Measurements from ENCODE around the gene CORO2A. TPM values are rescaled to one million over a fixed set of nuclear protein-coding genes. Genes with fewer than 3 reads are reported as not detected.
"Not testable (repeated sequence)": the region's sequence is repeated elsewhere in the genome, so short reads cannot be mapped to it uniquely, and the experiment has no call there.

Gene CORO2A
- total and polyA plus RNA-seq, 7 donors = 0.09 to 0.30 (median 0.12) TPM

- no peak for ATAC-seq
- Histone ChIP-seq H3K27ac (no peak overlapping the region), H3K36me3 (ENCODE audit: insufficient read depth in 1 of 2, low read depth in 1 of 2) (no peaks in the 10 kb centered on the region), H3K27me3 (ENCODE audit: insufficient read depth in 3 of 3, low read length in 2 of 3) (peaks cover 0 to 6% (median 4%) of the 10 kb centered on the region in 3 donors), H3K4me3 (no peak overlapping the region), H3K4me1 (no peaks in the 10 kb centered on the region), H3K9me3 (no peaks in the 10 kb centered on the region)
- no peak for TF ChIP-seq CTCF (IDR thresholded peaks at IDR 0.05)
- DNase-seq = no peak
- 44 to 47% (median 44%) methylated on average over 6 of the region's 6 CpGs for WGBS, 3 donors
- intact Hi-C loops (cut with DNase I) = no loop called here
Measured at GRCh38 chr9:98175028-98175569, 17.3 kb downstream of the CORO2A start.

GRCh38 chr9:98174502-98174918 lies 17.9 kb downstream of the CORO2A start:
- ATAC-seq; H3K27ac ChIP-seq; intact Hi-C loops (cut with DNase I); H3K4me3 ChIP-seq; DNase-seq; H3K36me3 ChIP-seq (ENCODE audit: insufficient read depth in 1 of 2, low read depth in 1 of 2); H3K27me3 ChIP-seq (ENCODE audit: insufficient read depth in 3 of 3, low read length in 2 of 3); H3K9me3 ChIP-seq; H3K4me1 ChIP-seq: not testable (repeated sequence)
- 69 to 77% (median 76%) methylated on average over 5 of the region's 5 CpGs for WGBS, 3 donors

GRCh38 chr9:98173181-98173580 lies 19.3 kb downstream of the CORO2A start:
- no peak for ATAC-seq
- peaks cover 0 to 9% (median 4%) of the 10 kb centered on the region in 3 donors for H3K27me3 ChIP-seq (ENCODE audit: insufficient read depth in 3 of 3, low read length in 2 of 3)
- no peak for TF ChIP-seq CTCF (IDR thresholded peaks at IDR 0.05)
- no peaks in the 10 kb centered on the region for H3K9me3 ChIP-seq
- no peaks in the 10 kb centered on the region for H3K36me3 ChIP-seq (ENCODE audit: insufficient read depth in 1 of 2, low read depth in 1 of 2)
- DNase-seq = no peak
- H3K27ac ChIP-seq = no peak overlapping the region
- intact Hi-C loops (cut with DNase I) = no loop called here
- WGBS, 3 donors = 70 to 74% (median 73%) methylated on average over 16 of the region's 16 CpGs
- no peak overlapping the region for H3K4me3 ChIP-seq
- no peaks in the 10 kb centered on the region for H3K4me1 ChIP-seq

GRCh38 chr9:98172604-98173003 lies 19.8 kb downstream of the CORO2A start:
- DNase-seq = no peak
- H3K36me3 ChIP-seq (ENCODE audit: insufficient read depth in 1 of 2, low read depth in 1 of 2) = no peaks in the 10 kb centered on the region
- no peak for ATAC-seq
- H3K9me3 ChIP-seq = no peaks in the 10 kb centered on the region
- H3K27me3 ChIP-seq (ENCODE audit: insufficient read depth in 3 of 3, low read length in 2 of 3) = peaks cover 0 to 9% (median 4%) of the 10 kb centered on the region in 3 donors
- intact Hi-C loops (cut with DNase I) = no loop called here
- H3K4me3 ChIP-seq = no peak overlapping the region
- WGBS, 3 donors = 48 to 60% (median 50%) methylated on average over 3 of the region's 3 CpGs
- H3K27ac ChIP-seq = no peak overlapping the region
- TF ChIP-seq CTCF (IDR thresholded peaks at IDR 0.05) = no peak
- no peaks in the 10 kb centered on the region for H3K4me1 ChIP-seq

GRCh38 chr9:98171176-98171925 lies 21.1 kb downstream of the CORO2A start:
- WGBS, 3 donors = 58 to 62% (median 61%) methylated on average over 16 of the region's 16 CpGs
- ATAC-seq (no peak), DNase-seq (no peak)
- Histone ChIP-seq H3K36me3 (ENCODE audit: insufficient read depth in 1 of 2, low read depth in 1 of 2) (no peaks in the 10 kb centered on the region), H3K4me1 (no peaks in the 10 kb centered on the region), H3K9me3 (no peaks in the 10 kb centered on the region), H3K27me3 (ENCODE audit: insufficient read depth in 3 of 3, low read length in 2 of 3) (peaks cover 0 to 9% (median 4%) of the 10 kb centered on the region in 3 donors), H3K4me3 (no peak overlapping the region), H3K27ac (no peak overlapping the region)
- intact Hi-C loops (cut with DNase I) = no loop called here
- no peak for TF ChIP-seq CTCF (IDR thresholded peaks at IDR 0.05)
